ENCODE results near the gene FBXL16. TPM values are rescaled to one million over a fixed set of nuclear protein-coding genes. Genes with fewer than 3 reads are reported as not detected.

Gene FBXL16
- total and polyA plus RNA-seq, 2 donors (not counting 1 experiment from before 2014, with no cell fraction given), result 0.07 TPM; not detected in 1

DNA sequence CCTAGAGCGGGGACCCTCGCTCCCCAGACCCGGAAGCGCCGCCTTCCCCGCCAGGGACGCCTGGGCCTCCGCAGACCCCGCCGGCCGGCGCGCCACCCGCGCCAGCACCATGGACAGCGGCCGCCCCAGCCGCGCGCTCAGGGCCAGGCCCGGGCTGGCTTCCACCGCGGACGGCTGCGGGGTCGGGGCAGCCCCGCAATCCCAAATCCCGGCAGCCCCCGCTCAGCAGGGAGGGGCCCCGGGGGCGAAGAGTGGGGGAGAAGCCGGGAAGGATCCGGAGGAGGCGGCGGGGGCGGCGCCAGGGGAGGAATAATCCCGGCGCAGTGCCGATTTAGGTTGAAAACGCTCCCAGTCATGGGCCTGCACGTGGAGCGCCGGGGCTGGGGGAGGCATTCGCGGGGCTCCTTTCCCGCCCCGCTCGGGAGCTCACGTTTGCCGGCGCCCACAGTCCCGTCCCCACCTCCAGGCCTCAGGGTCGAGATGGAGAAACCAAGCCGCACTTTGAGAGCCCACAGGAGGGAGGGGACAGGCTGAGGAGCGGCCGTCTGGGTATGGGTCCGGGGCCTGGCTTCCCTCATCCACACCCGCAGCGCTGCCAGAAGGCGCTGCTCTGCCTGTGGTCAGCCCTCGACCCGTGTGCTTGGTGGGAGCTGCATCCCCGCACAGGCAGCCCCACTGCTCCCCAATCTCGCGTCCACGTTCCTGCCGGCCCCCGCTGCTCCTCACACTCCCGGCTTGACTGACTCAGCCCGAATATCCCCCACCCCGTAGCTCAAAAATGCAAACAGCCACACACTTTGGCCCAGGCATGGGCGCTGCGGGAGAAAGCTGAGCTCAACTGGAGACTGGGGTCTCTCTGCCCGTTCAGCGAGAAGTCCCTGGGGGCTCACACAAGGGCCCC is 4.7 kb downstream of the FBXL16 start:
- H3K4me2 ChIP-seq (ENCODE audit: extremely low read depth, insufficient read depth, low read length), result no peak overlapping the region
- no peaks in the 10 kb centered on the region for H3K4me1 ChIP-seq (ENCODE audit: control insufficient read depth, extremely low read depth, insufficient read depth, low read length)
- no peak overlapping the region for H3K4me3 ChIP-seq (replicated peaks in 1 of 4; ENCODE audit: control extremely low read depth in 1 of 4, insufficient read depth in 1 of 4, low read depth in 3 of 4, low read length in 4 of 4)
- no peaks in the 10 kb centered on the region for H3K36me3 ChIP-seq (ENCODE audit: control insufficient read depth, insufficient read depth, low read length)
- no peaks in the 10 kb centered on the region for H3K79me2 ChIP-seq (ENCODE audit: control insufficient read depth, insufficient read depth, low read length)
- no peaks in the 10 kb centered on the region for H3K9me3 ChIP-seq (ENCODE audit: control insufficient read depth, insufficient read depth, low read depth, low read length)
- TF ChIP-seq, protein P1, sequence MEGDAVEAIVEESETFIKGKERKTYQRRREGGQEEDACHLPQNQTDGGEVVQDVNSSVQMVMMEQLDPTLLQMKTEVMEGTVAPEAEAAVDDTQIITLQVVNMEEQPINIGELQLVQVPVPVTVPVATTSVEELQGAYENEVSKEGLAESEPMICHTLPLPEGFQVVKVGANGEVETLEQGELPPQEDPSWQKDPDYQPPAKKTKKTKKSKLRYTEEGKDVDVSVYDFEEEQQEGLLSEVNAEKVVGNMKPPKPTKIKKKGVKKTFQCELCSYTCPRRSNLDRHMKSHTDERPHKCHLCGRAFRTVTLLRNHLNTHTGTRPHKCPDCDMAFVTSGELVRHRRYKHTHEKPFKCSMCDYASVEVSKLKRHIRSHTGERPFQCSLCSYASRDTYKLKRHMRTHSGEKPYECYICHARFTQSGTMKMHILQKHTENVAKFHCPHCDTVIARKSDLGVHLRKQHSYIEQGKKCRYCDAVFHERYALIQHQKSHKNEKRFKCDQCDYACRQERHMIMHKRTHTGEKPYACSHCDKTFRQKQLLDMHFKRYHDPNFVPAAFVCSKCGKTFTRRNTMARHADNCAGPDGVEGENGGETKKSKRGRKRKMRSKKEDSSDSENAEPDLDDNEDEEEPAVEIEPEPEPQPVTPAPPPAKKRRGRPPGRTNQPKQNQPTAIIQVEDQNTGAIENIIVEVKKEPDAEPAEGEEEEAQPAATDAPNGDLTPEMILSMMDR (conservative IDR thresholded peaks at IDR 0.05 in 1 of 2, IDR thresholded peaks at IDR 0.05 in 1 of 2; ENCODE audit: low read depth in 1 of 2, low read length in 2 of 2), result no peak
- peak; percentile 60 for TF ChIP-seq EZH2 (IDR thresholded peaks at IDR 0.05; ENCODE audit: low read length, missing control alignments)
- no peak overlapping the region for H2AFZ ChIP-seq (ENCODE audit: low read length)
- H3K27me3 ChIP-seq (ENCODE audit: control insufficient read depth, insufficient read depth, low read length), result peaks cover 33% of the 10 kb centered on the region
- DNase-seq (ENCODE audit: low read depth in 2 of 2), result no peak
- H3K27ac ChIP-seq (ENCODE audit: insufficient read depth, low read length), result no peak overlapping the region
- H4K20me1 ChIP-seq (ENCODE audit: control insufficient read depth, extremely low read depth, insufficient read depth, low read length), result no peaks in the 10 kb centered on the region
- H3K9ac ChIP-seq (ENCODE audit: insufficient read depth, low read length), result no peak overlapping the region

DNA sequence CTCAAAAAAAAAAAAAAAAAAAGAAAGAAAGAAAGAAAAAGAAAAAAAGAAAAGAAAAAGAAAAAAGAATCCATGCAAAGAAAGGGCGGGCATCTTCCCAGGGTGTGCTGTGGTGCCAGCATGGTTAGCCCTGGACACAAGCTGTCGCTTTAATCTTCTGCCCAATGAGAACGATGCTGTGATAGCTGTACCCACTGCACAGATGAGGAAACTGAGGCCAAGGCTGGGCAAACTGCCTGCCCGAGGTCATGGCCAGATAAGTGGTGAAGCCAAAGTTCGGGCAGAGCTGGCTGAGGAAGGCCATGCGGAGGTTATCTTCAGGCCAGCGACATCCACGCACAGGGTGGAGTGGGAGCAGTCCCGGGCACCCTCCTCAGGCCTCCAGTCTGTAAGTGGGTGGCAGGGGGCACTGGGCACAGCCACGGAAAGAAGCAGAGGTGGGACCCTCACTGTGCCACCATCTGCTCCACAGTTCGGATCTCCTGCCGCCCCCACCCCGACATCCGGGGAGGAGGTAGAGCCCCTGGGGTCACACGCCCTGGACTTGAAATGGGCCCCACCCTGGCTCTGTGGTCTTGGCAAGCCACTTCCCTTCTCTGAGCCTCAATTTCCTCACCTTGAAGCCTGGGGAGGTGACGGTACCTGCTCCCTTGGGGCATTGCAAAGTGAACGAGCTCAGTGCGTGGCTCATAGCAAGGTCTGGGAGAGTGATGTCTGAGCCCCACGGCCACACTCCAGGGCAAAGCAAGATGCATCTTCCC is 6.5 kb downstream of the FBXL16 start:
- Histone ChIP-seq H3K27me3 (ENCODE audit: control insufficient read depth, insufficient read depth, low read length) (peaks cover 34% of the 10 kb centered on the region), H3K4me1 (ENCODE audit: control insufficient read depth, extremely low read depth, insufficient read depth, low read length) (peaks cover 2% of the 10 kb centered on the region), H3K27ac (ENCODE audit: insufficient read depth, low read length) (no peak overlapping the region), H4K20me1 (ENCODE audit: control insufficient read depth, extremely low read depth, insufficient read depth, low read length) (no peaks in the 10 kb centered on the region), H3K79me2 (ENCODE audit: control insufficient read depth, insufficient read depth, low read length) (no peaks in the 10 kb centered on the region), H3K36me3 (ENCODE audit: control insufficient read depth, insufficient read depth, low read length) (no peaks in the 10 kb centered on the region), H3K9me3 (ENCODE audit: control insufficient read depth, insufficient read depth, low read depth, low read length) (no peaks in the 10 kb centered on the region), H3K4me2 (ENCODE audit: extremely low read depth, insufficient read depth, low read length) (no peak overlapping the region), H2AFZ (ENCODE audit: low read length) (no peak overlapping the region), H3K4me3 (replicated peaks in 1 of 4; ENCODE audit: control extremely low read depth in 1 of 4, insufficient read depth in 1 of 4, low read depth in 3 of 4, low read length in 4 of 4) (no peak overlapping the region), H3K9ac (ENCODE audit: insufficient read depth, low read length) (no peak overlapping the region)
- no peak for DNase-seq (ENCODE audit: low read depth in 2 of 2)
- TF ChIP-seq, protein P1 (conservative IDR thresholded peaks at IDR 0.05 in 1 of 2, IDR thresholded peaks at IDR 0.05 in 1 of 2; ENCODE audit: low read depth in 1 of 2, low read length in 2 of 2), result no peak
- no peak for TF ChIP-seq EZH2 (IDR thresholded peaks at IDR 0.05; ENCODE audit: low read length, missing control alignments)

DNA sequence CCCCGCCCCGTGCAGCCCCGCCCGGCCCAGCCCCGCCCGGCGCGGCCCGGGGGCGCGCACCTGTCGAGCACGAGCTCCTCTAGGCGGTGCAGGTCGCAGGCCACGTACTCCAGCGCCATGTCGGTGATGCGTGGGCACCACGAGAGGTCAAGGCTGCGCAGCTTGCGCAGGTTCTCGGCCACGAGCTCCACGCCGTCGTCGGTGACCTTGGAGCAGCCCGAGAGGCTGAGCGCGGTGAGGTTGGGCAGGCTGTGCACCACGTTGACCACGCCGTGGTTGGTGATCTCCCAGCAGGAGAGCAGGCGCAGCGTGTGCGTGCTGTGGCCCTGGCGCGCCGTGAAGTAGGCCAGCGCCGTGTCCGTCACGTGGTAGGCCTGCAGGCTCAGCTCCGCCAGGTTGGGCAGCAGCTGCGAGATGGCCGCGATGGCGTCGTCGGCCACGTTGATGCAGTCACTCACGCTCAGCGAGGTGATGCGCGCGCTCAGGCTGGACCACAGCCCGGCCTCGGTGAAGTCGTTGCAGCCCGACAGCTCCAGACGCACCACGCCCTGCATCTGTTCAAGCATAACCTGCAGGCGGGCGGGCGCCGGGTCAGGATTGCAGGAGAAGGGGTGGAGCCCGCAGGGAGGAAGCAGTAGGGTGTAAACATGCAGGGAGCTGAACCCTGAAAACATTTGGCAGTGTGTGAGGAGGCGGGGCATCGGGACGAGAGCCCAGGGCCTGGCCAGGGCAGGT is 10.1 kb downstream of the FBXL16 start:
- Histone ChIP-seq H3K4me2 (ENCODE audit: extremely low read depth, insufficient read depth, low read length) (no peak overlapping the region), H3K27me3 (ENCODE audit: control insufficient read depth, insufficient read depth, low read length) (peaks cover 21% of the 10 kb centered on the region)

More for the DNA sequence above, 10.1 kb downstream of the FBXL16 start:
- no peaks in the 10 kb centered on the region for H3K79me2 ChIP-seq (ENCODE audit: control insufficient read depth, insufficient read depth, low read length)
- no peak overlapping the region for H3K27ac ChIP-seq (ENCODE audit: insufficient read depth, low read length)
- no peak overlapping the region for H3K9ac ChIP-seq (ENCODE audit: insufficient read depth, low read length)
- TF ChIP-seq, protein P1 (conservative IDR thresholded peaks at IDR 0.05 in 1 of 2, IDR thresholded peaks at IDR 0.05 in 1 of 2; ENCODE audit: low read depth in 1 of 2, low read length in 2 of 2), result no peak
- TF ChIP-seq EZH2 (IDR thresholded peaks at IDR 0.05; ENCODE audit: low read length, missing control alignments), result peak; percentile 98
- no peaks in the 10 kb centered on the region for H3K36me3 ChIP-seq (ENCODE audit: control insufficient read depth, insufficient read depth, low read length)
- DNase-seq (ENCODE audit: low read depth in 2 of 2), result no peak
- H2AFZ ChIP-seq (ENCODE audit: low read length), result no peak overlapping the region
- H3K9me3 ChIP-seq (ENCODE audit: control insufficient read depth, insufficient read depth, low read depth, low read length), result no peaks in the 10 kb centered on the region
- H3K4me3 ChIP-seq (replicated peaks in 1 of 4; ENCODE audit: control extremely low read depth in 1 of 4, insufficient read depth in 1 of 4, low read depth in 3 of 4, low read length in 4 of 4), result no peak overlapping the region
- H3K4me1 ChIP-seq (ENCODE audit: control insufficient read depth, extremely low read depth, insufficient read depth, low read length), result peaks cover 2% of the 10 kb centered on the region
- no peaks in the 10 kb centered on the region for H4K20me1 ChIP-seq (ENCODE audit: control insufficient read depth, extremely low read depth, insufficient read depth, low read length)
